Endothelial cell of umbilical vein (primary cell): ENCODE measurements around the gene CD40. TPM values are rescaled to one million over a fixed set of nuclear protein-coding genes. Genes with fewer than 3 reads are reported as not detected.

Source experiments
- BruUV-seq: library from RNA; stranded (reverse); fragments of 400-500 nt; replicated peaks from 2 replicates; lab custom pipeline; 2021; lab: Mats Ljungman, UMichigan
- CTCF ChIA-PET: fragments of 300-600, 350-600 bp; sonication (Branson Sonifier 250); formaldehyde crosslinking; loops from one replicate; lab custom pipeline; 2021; ENCODE audit warnings: antibody characterized with exemption, inconsistent platforms; lab: Charles Lee
- POLR2A ChIA-PET: fragments of 300-600, 350-600 bp; sonication (Branson Sonifier 250); formaldehyde crosslinking; loops from one replicate; lab custom pipeline; 2021; ENCODE audit warnings: antibody characterized with exemption, inconsistent platforms; lab: Charles Lee
- DNase-seq: peaks from one replicate; pipeline ENCODE4 v3.0.0-alpha.2; 2011; ENCODE audit warnings: low read depth, low spot score
- FAIRE-seq: peaks from 2 replicates; lab custom pipeline; 2011; peaks lifted over from hg19 to GRCh38; lab: Jason Lieb, UNC
- H2AFZ ChIP-seq: 2 replicates; pipeline ENCODE4 v1.6.0; 2012; ENCODE audit warnings: low read depth, low read length, control low read depth, inconsistent platforms
- H3K27ac ChIP-seq: 2 replicates; pipeline ENCODE4 v1.5.1; 2011; ENCODE audit warnings: low read depth, mild to moderate bottlenecking, control low read depth, low read length, moderate library complexity; ENCODE audit not compliant: insufficient read depth
- H3K27me3 ChIP-seq, 2 experiments: 2 replicates each; pipeline versions ENCODE4 v1.6.0 to v1.6.1; 2011; ENCODE audit warnings: low read length in 2 of 2, mixed read lengths in 1 of 2; ENCODE audit not compliant: control insufficient read depth in 2 of 2, insufficient read depth in 2 of 2
- H3K36me3 ChIP-seq, 2 experiments: 2 replicates in 1 of 2; 3 replicates in 1 of 2; pipeline ENCODE4 v1.5.1; 2011; ENCODE audit warnings: low read length in 2 of 2, mild to moderate bottlenecking in 1 of 2, moderate library complexity in 1 of 2; ENCODE audit not compliant: control insufficient read depth in 2 of 2, insufficient read depth in 2 of 2; ENCODE audit errors: extremely low read depth in 1 of 2
- H3K4me1 ChIP-seq: 3 replicates; pipeline ENCODE4 v1.5.1; 2011; ENCODE audit warnings: mild to moderate bottlenecking, low read length; ENCODE audit not compliant: control insufficient read depth, insufficient read depth; ENCODE audit errors: extremely low read depth
- H3K4me2 ChIP-seq: 2 replicates; pipeline ENCODE4 v1.6.1; 2011; ENCODE audit warnings: low read length, control low read depth, mixed read lengths; ENCODE audit not compliant: insufficient read depth
- H3K4me3 ChIP-seq, 3 experiments: fragments of 200-600 bp in 1 of 3; sonication (generic), shearing (Covaris generic) in 1 of 3; replicated peaks in 1 of 3; 2 replicates each; pipeline ENCODE4 v1.5.1; 2011 to 2016; ENCODE audit warnings: control low read depth in 3 of 3, low read length in 3 of 3, mild to moderate bottlenecking in 2 of 3, inconsistent platforms in 1 of 3, low read depth in 1 of 3, moderate library complexity in 1 of 3; ENCODE audit not compliant: insufficient read depth in 1 of 3
- H3K79me2 ChIP-seq: 2 replicates; pipeline ENCODE4 v1.6.0; 2012; ENCODE audit warnings: low read length, inconsistent platforms; ENCODE audit not compliant: control insufficient read depth, insufficient read depth
- H3K9ac ChIP-seq: replicated peaks from 2 replicates; pipeline ENCODE3; 2011; ENCODE audit warnings: low read length, control low read depth; ENCODE audit not compliant: insufficient read depth; ENCODE audit errors: extremely low read depth
- H3K9me1 ChIP-seq: replicated peaks from 3 replicates; pipeline ENCODE4 v1.6.0; 2011; ENCODE audit warnings: mild to moderate bottlenecking, low read length; ENCODE audit not compliant: control insufficient read depth, insufficient read depth; ENCODE audit errors: extremely low read depth
- H3K9me3 ChIP-seq: replicated peaks from 2 replicates; pipeline ENCODE4 v1.5.1; 2012; ENCODE audit warnings: low read length, inconsistent platforms; ENCODE audit not compliant: control insufficient read depth, insufficient read depth
- H4K20me1 ChIP-seq: replicated peaks from 2 replicates; pipeline ENCODE3; 2011; ENCODE audit warnings: mild to moderate bottlenecking, low read length; ENCODE audit not compliant: control insufficient read depth, insufficient read depth; ENCODE audit errors: extremely low read depth
- EZH2 ChIP-seq: IDR thresholded peaks from 2 replicates; pipeline ENCODE4 v1.6.1; 2012; ENCODE audit warnings: borderline replicate concordance, low read depth, mild to moderate bottlenecking, moderate library complexity, low read length, inconsistent platforms; ENCODE audit not compliant: severe bottlenecking
- FOS ChIP-seq: IDR thresholded peaks from 2 replicates; pipeline ENCODE4 v1.6.1; 2011; ENCODE audit warnings: mild to moderate bottlenecking, low read length, moderate library complexity, borderline replicate concordance; ENCODE audit not compliant: insufficient read depth
- GATA2 ChIP-seq: IDR thresholded peaks from 2 replicates; pipeline ENCODE4 v1.7.0; 2011; ENCODE audit warnings: low read depth, mild to moderate bottlenecking, moderate library complexity, mixed read lengths, low read length; ENCODE audit not compliant: insufficient read length, insufficient read depth
- JUN ChIP-seq: IDR thresholded peaks from 2 replicates; pipeline ENCODE4 v1.6.1; 2011; ENCODE audit warnings: borderline replicate concordance, low read depth; ENCODE audit not compliant: insufficient read length, insufficient read depth
- MYC ChIP-seq: IDR thresholded peaks from one replicate; pipeline ENCODE4 v1.6.1; 2011; ENCODE audit warnings: mild to moderate bottlenecking, low read depth, low read length
- POLR2A ChIP-seq: IDR thresholded peaks from 2 replicates; pipeline ENCODE4 v1.6.1; 2012; ENCODE audit warnings: low read depth, mild to moderate bottlenecking, control low read depth, low read length
- POLR2AphosphoS5 ChIP-seq: IDR thresholded peaks from 2 replicates; pipeline ENCODE4 v1.6.1; 2012; ENCODE audit warnings: low read depth, mild to moderate bottlenecking, control low read depth, low read length, moderate library complexity; ENCODE audit not compliant: insufficient read depth
- dilution Hi-C: fragments of 300-500 bp; cut with MboI; formaldehyde crosslinking; loops from one replicate; pipeline ENCODE4 v1.15.0; 2019; ENCODE audit warnings: low sequenced_read_pairs; ENCODE audit not compliant: extremely low pct_ligation_motif_present
- intact Hi-C: fragments of 100-400 bp; cut with micrococcal nuclease; formaldehyde crosslinking; loops from one replicate; pipeline ENCODE4 v1.10.0; 2022
- polyA plus RNA-seq, 4 experiments: library from polyadenylated mRNA; depleted of rRNA in 3 of 4; stranded (reverse) in 3 of 4; unstranded in 1 of 4; fragments of >200 nt; gene quantifications; 2 replicates each; pipeline versions ENCODE4 v1.2.1 to v1.2.3, GENCODE V29; 2011 to 2012; ENCODE audit warnings: missing spikeins in 1 of 4
- total RNA-seq: library from RNA; stranded (reverse); gene quantifications from 2 replicates; pipeline ENCODE4 v1.2.3, GENCODE V29; 2021
- TF ChIP-seq, protein P1 (sequence below), 2 donors: IDR thresholded peaks; 1 replicate in 1 of 2; 2 replicates in 1 of 2; pipeline ENCODE4 v1.5.1; 2011; ENCODE audit warnings: low read length in 2 of 2, mild to moderate bottlenecking in 2 of 2, moderate library complexity in 2 of 2, control low read depth in 1 of 2, inconsistent platforms in 1 of 2, low read depth in 1 of 2; ENCODE audit not compliant: insufficient read depth in 1 of 2; ENCODE audit errors: extremely low read depth in 1 of 2

The CD40 gene
- total and polyA plus RNA-seq, 2 donors (not counting 3 experiments of a cell fraction or from before 2014, with no cell fraction given) = 36.6 to 38.3 TPM

DNA sequence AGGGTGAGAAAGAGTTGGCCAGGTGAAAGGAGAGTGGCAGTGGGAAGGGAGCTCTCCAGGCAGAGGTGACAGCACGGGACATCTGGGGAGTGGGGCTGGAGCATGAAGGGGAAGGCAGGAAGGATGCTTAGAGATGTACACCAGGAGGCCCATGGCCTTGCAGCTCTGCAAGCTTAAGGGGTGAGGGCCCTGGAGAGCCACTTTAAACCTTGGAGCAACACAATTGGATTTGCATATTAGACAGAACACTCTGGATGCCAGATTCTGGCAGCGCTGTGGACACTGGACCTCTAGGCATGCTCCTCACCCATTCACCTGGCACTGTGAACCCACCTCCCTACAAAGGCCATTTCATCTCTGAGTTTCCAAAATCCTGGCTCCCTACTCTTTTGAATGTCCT is 3.7 kb upstream of the CD40 start:
- ChIA-PET CTCF (interaction anchor here (0.5 to 1.7 kb wide), 2 partner anchors 14 to 143 kb away, joined by 3 to 6 read pairs; no protein-coding TSS in a partner anchor), POLR2A (no interaction called here)
- TF ChIP-seq, protein P1, sequence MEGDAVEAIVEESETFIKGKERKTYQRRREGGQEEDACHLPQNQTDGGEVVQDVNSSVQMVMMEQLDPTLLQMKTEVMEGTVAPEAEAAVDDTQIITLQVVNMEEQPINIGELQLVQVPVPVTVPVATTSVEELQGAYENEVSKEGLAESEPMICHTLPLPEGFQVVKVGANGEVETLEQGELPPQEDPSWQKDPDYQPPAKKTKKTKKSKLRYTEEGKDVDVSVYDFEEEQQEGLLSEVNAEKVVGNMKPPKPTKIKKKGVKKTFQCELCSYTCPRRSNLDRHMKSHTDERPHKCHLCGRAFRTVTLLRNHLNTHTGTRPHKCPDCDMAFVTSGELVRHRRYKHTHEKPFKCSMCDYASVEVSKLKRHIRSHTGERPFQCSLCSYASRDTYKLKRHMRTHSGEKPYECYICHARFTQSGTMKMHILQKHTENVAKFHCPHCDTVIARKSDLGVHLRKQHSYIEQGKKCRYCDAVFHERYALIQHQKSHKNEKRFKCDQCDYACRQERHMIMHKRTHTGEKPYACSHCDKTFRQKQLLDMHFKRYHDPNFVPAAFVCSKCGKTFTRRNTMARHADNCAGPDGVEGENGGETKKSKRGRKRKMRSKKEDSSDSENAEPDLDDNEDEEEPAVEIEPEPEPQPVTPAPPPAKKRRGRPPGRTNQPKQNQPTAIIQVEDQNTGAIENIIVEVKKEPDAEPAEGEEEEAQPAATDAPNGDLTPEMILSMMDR (IDR thresholded peaks at IDR 0.05; ENCODE audit: extremely low read depth in 1 of 2, insufficient read depth in 1 of 2, low read depth in 1 of 2, low read length in 2 of 2) = no peak
- TF ChIP-seq FOS (no peak), MYC (no peak), POLR2AphosphoS5 (no peak), EZH2 (no peak), POLR2A (no peak), JUN (no peak), GATA2 (no peak)
- DNase-seq (no peak), FAIRE-seq (no peak)
- BruUV-seq = no TSS peak
- no peaks in the 10 kb centered on the region for H4K20me1 ChIP-seq
- H3K9me1 ChIP-seq = no peaks in the 10 kb centered on the region
- H3K36me3 ChIP-seq = no peaks in the 10 kb centered on the region
- H3K4me1 ChIP-seq = peaks cover 8% of the 10 kb centered on the region
- peaks cover 16 to 19% of the 10 kb centered on the region in 2 experiments for H3K27me3 ChIP-seq
- no peak overlapping the region for H3K4me2 ChIP-seq
- no peaks in the 10 kb centered on the region for H3K9me3 ChIP-seq
- intact Hi-C loops = no loop called here
- H3K9ac ChIP-seq = no peak overlapping the region
- no peaks in the 10 kb centered on the region for H3K79me2 ChIP-seq
- no peak overlapping the region for H2AFZ ChIP-seq
- dilution Hi-C loops = no loop called here
- no peak overlapping the region for H3K27ac ChIP-seq
- no peak overlapping the region for H3K4me3 ChIP-seq
